ENCODE data around the gene VRK1. TPM values are rescaled to one million over a fixed set of nuclear protein-coding genes. Genes with fewer than 3 reads are reported as not detected.

VRK1 gene
- total and polyA plus RNA-seq, 2 of the 4 experiments (the other 2 are of a cell fraction), result 14.2 to 19.9 TPM

GRCh38 chr14:96811985-96812667 is 14.9 kb downstream of the VRK1 start:
- Histone ChIP-seq H2BK20ac (ENCODE audit: low read depth, low read length) (no peak overlapping the region), H4K20me1 (ENCODE audit: insufficient read depth, low read length) (no peaks in the 10 kb centered on the region), H2AFZ (replicated peaks; ENCODE audit: low read length, poor library complexity) (no peak overlapping the region), H3K23ac (ENCODE audit: low read depth, low read length) (no peak overlapping the region), H3K9me3 (ENCODE audit: control insufficient read depth, insufficient read depth, low read length) (no peaks in the 10 kb centered on the region), H2BK5ac (ENCODE audit: low read depth, low read length, poor library complexity, severe bottlenecking) (no peak overlapping the region), H2BK15ac (ENCODE audit: low read depth, low read length) (no peak overlapping the region), H3K4me2 (ENCODE audit: low read depth, low read length) (peak overlapping the region; percentile 50; the same call in 1 of the 2 replicates), H2AK5ac (ENCODE audit: low read depth, low read length) (no peak overlapping the region), H4K91ac (ENCODE audit: insufficient read depth, low read depth, low read length) (no peak overlapping the region), H3K27ac (ENCODE audit: insufficient read depth, low read length) (no peak overlapping the region), H3K14ac (replicated peaks; ENCODE audit: low read depth, low read length) (no peak overlapping the region), H3K4ac (ENCODE audit: low read depth, low read length) (no peak overlapping the region), H3K18ac (ENCODE audit: low read depth, low read length) (no peak overlapping the region), H3K9me1 (ENCODE audit: insufficient read depth, low read length) (no peaks in the 10 kb centered on the region), H3K36me3 (ENCODE audit: control insufficient read depth, insufficient read depth, low read length) (no peaks in the 10 kb centered on the region), H3K27me3 (ENCODE audit: control insufficient read depth, insufficient read depth, low read length) (no peaks in the 10 kb centered on the region), H2BK120ac (ENCODE audit: low read depth, low read length) (no peak overlapping the region), H2AK9ac (replicated peaks; ENCODE audit: low read depth, low read length, poor library complexity) (no peak overlapping the region), H3K4me1 (ENCODE audit: control insufficient read depth, insufficient read depth, low read length) (no peaks in the 10 kb centered on the region), H3K9ac (ENCODE audit: low read depth, low read length) (no peak overlapping the region), H3K4me3 (ENCODE audit: insufficient read depth, low read depth, low read length) (no peak overlapping the region), H3K79me1 (ENCODE audit: low read depth in 1 of 2, low read length in 2 of 2) (peaks cover 24 to 28% of the 10 kb centered on the region in 2 experiments), H4K8ac (ENCODE audit: low read depth in 2 of 2, low read length in 2 of 2) (no peak overlapping the region), H4K5ac (ENCODE audit: low read depth, low read length) (no peak overlapping the region), H3K56ac (ENCODE audit: extremely low read depth, insufficient read depth, low read length) (no peak overlapping the region)
- ChIA-PET CTCF (no interaction called here), POLR2A (ENCODE audit: unreplicated experiment) (no interaction called here)
- TF ChIP-seq MXI1 (IDR thresholded peaks at IDR 0.05; ENCODE audit: borderline replicate concordance, low read depth, low read length) (no peak), SMC3 (IDR thresholded peaks at IDR 0.05; ENCODE audit: low read depth, low read length) (no peak), NFE2L2 (IDR thresholded peaks at IDR 0.05; ENCODE audit: low read depth, low read length) (no peak), USF2 (IDR thresholded peaks at IDR 0.05; ENCODE audit: low read depth, low read length) (no peak), CEBPB (IDR thresholded peaks at IDR 0.05; ENCODE audit: low read depth, low read length) (no peak), FOS (IDR thresholded peaks at IDR 0.05; ENCODE audit: low read depth, low read length) (no peak), RFX5 (IDR thresholded peaks at IDR 0.05; ENCODE audit: low read depth, low read length) (no peak), BHLHE40 (IDR thresholded peaks at IDR 0.05; ENCODE audit: low read depth, low read length) (no peak), POLR2A (IDR thresholded peaks at IDR 0.05; ENCODE audit: low read depth, low read length) (no peak), ELK1 (IDR thresholded peaks at IDR 0.05; ENCODE audit: borderline replicate concordance, low read depth, low read length) (no peak), RAD21 (IDR thresholded peaks at IDR 0.05; ENCODE audit: low read length) (no peak)
- DNase-seq (no peak), ATAC-seq (ENCODE audit: low read depth) (no peak)
- BruUV-seq (replicated peaks), result no TSS peak
- intact Hi-C loops (cut with micrococcal nuclease), result no loop called here
- WGBS, 2 experiments (ENCODE audit: extremely low coverage in 2 of 2, insufficient read length in 1 of 2), result no CpG with 5 or more reads among the region's 3 CpGs
- dilution Hi-C loops (cut with HindIII; ENCODE audit: low sequenced_read_pairs, unreplicated experiment), result no loop called here
- in situ Hi-C loops (cut with MboI; ENCODE audit: low sequenced_read_pairs), result no loop called here
